ENCODE measurements around the gene NOL8.

- peak in 6 of 11 experiments; percentile 30 to 59 (median 38) for TF ChIP-seq CTCF (IDR thresholded peaks at IDR 0.05 in 8 of 11, conservative IDR thresholded peaks at IDR 0.05 in 3 of 11)
- TF ChIP-seq POLR2AphosphoS5 (IDR thresholded peaks at IDR 0.05): peak; percentile 95 to 98 (median 97)
- TF ChIP-seq POLR2A (IDR thresholded peaks at IDR 0.05): peak in 1 of 3 donors; percentile 80
These were observed 31.5 kb downstream of the NOL8 start, which contains the start of gene IARS1 for GRCh38 chr9:92293452-92294296.
